GM19468 (cell line): ENCODE measurements around the gene E4F1.

Experiments
- ATAC-seq: cut with Tn5 transposase; IDR thresholded peaks from one replicate; pipeline ENCODE4 v1.9.1; 2021; ENCODE audit warnings: mild to moderate bottlenecking, moderate library complexity, moderate number of reproducible peaks; ENCODE audit not compliant: unreplicated experiment; ENCODE audit errors: extremely low read depth

The E4F1 gene

GRCh38 chr16:2270588-2271470, 47.4 kb downstream of the E4F1 start:
- ATAC-seq: no peak

- no peak for ATAC-seq
Observed at GRCh38 chr16:2271848-2272461, 48.6 kb downstream of the E4F1 start.

GRCh38 chr16:2273484-2273883, 50.1 kb downstream of the E4F1 start:
- ATAC-seq: no peak

DNA sequence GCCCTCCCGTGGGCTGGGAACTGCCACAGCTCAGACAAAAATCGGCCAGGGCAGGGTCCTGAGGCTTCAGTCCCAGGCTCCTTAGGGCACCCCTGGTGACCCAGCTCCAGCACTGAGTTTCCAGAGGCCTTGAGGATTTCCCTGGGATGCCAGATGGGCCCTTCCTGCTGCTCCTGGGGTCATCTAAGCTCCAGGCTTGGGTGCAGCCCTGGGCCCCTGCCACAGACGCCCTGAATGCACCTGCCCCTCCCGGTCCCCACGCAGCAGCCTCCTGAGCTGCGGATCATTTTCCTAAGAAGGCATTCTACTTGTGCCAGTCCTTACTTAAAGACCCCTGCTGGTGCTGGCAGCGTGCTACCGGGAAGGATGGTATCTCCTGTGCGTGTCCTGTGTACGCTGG, 50.5 kb downstream of the E4F1 start:
- no peak for ATAC-seq

GRCh38 chr16:2275476-2276367, 52.3 kb downstream of the E4F1 start:
- no peak for ATAC-seq

DNA sequence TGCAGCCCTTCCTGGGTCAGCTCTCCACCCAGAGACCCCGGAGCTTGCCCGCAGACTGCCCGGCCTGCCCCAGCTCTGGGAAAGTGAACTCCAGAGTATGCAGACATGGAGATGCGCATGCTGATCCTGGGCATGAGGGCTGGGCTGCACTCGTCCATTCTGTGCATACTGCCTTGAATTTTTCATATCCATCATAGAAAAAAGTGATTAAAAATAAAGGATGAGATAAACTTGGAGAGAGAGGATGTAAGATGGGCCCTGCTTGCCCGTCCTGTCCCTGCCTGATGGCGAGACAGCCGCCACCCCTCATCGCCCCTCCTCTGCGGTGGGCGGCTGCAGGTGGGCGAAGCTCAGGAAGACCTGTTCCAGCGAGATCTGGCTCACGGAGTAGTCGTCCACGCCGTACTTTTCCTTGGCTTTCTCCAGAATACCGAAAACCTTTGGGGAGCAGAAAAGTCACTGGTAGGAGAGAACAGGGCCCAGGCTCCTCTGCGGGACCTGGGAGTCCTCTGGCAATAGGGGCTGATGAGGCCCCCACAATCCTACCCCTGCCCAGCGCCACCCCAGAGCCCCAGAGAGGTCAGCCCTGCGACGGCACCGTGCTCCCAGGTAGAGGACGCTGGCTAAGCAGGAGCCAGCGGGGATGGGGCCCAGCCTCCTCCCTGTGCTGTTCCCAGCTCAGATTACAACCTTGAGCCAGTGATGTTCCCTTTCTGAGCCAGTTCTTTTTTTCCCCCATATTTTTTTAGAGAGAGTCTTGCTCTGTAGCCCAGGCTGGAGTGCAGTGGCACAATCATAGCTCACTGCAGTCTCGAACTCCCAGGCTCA, 53.2 kb downstream of the E4F1 start:
- no peak for ATAC-seq

- no peak for ATAC-seq
Observed at GRCh38 chr16:2277466-2278271, 54.3 kb downstream of the E4F1 start.

GRCh38 chr16:2278272-2278608, 54.8 kb downstream of the E4F1 start:
- ATAC-seq: no peak

DNA sequence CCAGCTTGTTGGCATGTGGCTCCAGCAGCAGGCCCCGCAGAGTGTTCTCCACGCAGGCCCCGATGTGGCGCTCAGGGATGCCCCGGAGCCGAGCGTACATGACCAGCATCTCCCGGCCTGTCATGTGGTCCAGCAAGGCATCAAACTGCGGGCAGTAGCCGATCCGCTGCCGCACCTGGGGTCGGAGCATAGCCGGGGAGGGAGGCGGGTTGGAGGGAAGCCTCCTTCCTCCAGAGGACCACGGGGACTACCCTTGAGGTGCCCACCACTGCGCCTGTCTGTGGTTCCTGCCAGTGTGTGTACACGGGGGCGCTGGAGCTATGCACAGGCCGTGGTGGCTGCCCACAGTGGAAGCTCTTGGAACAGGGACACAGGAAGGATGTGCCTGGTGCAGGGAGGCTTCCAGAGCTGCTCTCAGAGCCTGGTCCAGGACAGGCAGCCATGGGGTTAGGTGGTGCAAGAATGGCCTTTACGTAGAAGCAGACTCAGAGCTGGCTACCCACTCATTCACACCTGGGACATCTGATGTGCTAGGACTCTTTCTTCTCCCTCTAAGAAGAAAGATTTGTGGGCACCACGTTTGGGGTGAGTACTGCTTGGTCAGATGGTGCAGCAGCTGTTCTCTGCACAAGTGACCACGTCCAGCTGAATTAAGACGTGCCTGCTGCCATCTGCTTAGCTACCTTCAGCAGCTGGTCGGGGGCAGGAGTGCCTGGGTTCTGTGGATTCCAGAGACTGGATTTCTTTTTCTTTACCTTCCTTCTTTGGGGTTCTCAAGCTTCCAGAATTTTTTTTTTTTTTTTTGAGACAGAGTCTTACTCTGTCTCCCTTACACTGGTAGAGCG, 55.8 kb downstream of the E4F1 start:
- no peak for ATAC-seq

DNA sequence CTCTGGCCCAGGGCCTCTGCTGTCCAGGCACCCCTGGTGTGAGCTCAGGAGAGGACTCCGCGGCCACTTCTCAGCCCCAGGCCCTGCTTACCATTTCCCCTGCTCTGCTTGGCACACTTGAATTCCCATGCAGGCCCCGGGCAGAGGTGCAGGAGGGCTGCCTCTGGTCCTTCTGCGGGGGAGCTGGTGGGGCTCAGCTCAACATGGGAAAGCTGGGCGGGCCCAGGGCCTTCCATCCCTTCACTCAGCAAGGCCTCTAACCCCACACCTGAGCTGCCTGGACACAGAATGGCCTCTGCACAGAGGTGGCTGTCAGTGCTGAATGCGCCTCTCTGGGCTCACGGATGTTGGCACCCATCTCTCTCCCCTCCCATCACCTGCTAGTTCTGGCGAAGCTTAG, 57.1 kb downstream of the E4F1 start:
- ATAC-seq: no peak

GRCh38 chr16:2280981-2281542, 57.7 kb downstream of the E4F1 start:
- no peak for ATAC-seq

GRCh38 chr16:2282262-2282661, 58.9 kb downstream of the E4F1 start:
- no peak for ATAC-seq

- no peak for ATAC-seq
Observed at GRCh38 chr16:2282866-2283555, 59.6 kb downstream of the E4F1 start.

GRCh38 chr16:2284001-2284770, 60.8 kb downstream of the E4F1 start:
- ATAC-seq: no peak

- ATAC-seq: no peak
Observed at GRCh38 chr16:2284797-2285576, 61.6 kb downstream of the E4F1 start.
